IMR-90 (cell line): ENCODE results near the gene HBZ.

Experiments used
- BHLHE40 ChIP-seq: fragments of 150-350 bp; IDR thresholded peaks from 2 replicates; pipeline ENCODE4 v1.6.1; 2016; ENCODE audit warnings: mild to moderate bottlenecking, low read depth, low read length
- CHD1 ChIP-seq: IDR thresholded peaks from 2 replicates; pipeline ENCODE4 v1.6.1; 2012; ENCODE audit warnings: low read depth, low read length, improper control_type of control experiment
- CTCF ChIP-seq: conservative IDR thresholded peaks from 2 replicates; pipeline ENCODE4 v1.5.1; 2012; ENCODE audit warnings: mild to moderate bottlenecking, low read depth, low read length, improper control_type of control experiment
- MAFK ChIP-seq: IDR thresholded peaks from 2 replicates; pipeline ENCODE4 v1.6.1; 2012; ENCODE audit warnings: low read depth, low read length, improper control_type of control experiment
- POLR2A ChIP-seq: IDR thresholded peaks from 2 replicates; pipeline ENCODE4 v1.6.1; 2012; ENCODE audit warnings: mild to moderate bottlenecking, low read depth, low read length

- TF ChIP-seq POLR2A (no peak), CTCF (peak; percentile 55), MAFK (no peak), CHD1 (no peak), BHLHE40 (no peak)
Measured at GRCh38 chr16:117379-118365, 34.8 kb upstream of the HBZ start.
